Measurements from ENCODE around the gene MAD1L1. TPM values are rescaled to one million over a fixed set of nuclear protein-coding genes. Genes with fewer than 3 reads are reported as not detected.

MAD1L1 gene
- total RNA-seq (10 to 100 TPM; 43.6 to 47.3 TPM), polyA plus RNA-seq (185 TPM)

DNA sequence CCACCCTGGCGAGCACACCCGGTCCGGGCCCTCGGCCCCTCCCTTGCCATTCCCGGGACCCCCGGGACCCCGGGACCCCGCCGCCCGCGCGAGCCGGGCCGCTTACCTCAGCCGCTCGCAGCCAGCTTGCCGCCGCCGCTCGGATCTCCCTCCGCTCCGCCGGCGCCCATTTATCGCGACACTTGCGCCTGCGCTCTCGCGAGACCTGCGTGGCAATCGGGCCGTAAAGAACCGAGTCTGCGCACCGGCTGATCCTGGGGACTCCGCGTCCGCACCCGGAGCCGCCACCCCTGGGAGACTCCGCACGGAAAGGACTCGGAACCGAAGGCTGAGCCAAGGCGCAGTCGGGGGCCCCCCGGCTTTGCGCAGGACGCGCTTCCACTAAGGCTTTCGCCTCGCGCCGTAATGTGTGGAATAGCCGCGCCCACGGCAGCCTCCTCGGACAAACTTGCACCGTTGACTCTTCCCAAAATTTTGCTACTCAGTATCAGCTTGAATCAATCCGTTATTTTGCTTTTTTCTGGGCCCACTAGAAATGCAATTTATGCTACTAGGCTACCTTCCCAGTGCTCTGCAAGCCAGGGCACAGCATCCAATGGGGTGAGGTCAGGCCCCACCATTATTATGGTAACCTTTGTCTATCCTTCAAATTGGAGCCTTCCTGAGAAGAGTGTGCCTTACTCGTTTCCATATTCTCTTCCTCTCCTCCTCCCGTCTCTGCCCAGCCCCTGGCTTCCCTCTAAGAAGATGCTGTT is at the start of gene MAD1L1:
TSS of gene MAD1L1 (minus strand) at position 180 of the 755 bp plus-strand sequence. CDS start 2,812 bp downstream, outside the sequence.
- peak within 1 kb of the TSS; percentile 92 to 96 (median 94) for H3K4me3 Mint-ChIP-seq
- no peaks in the 10 kb centered on the region for H3K27me3 Mint-ChIP-seq
- H3K36me3 ChIP-seq (ENCODE audit: insufficient read depth, low read length), result peaks cover 9% of the 10 kb centered on the region
- no peaks in the 10 kb centered on the region for H3K27me3 ChIP-seq (ENCODE audit: insufficient read depth, low read length, poor library complexity, severe bottlenecking)
- DNase-seq, result peak; percentile 84 to 93 (median 86)
- H3K4me3 ChIP-seq (ENCODE audit: low read length), result peak within 1 kb of the TSS; percentile 97
- H3K9me3 Mint-ChIP-seq, result no peaks in the 10 kb centered on the region
- ChIA-PET POLR2A (interaction anchor here (1.0 to 1.1 kb wide), 2 partner anchors 8 to 121 kb away, joined by 3 to 4 read pairs; partner anchors contain the start of genes EIF3B, MRM2 and NUDT1), CTCF (interaction anchor here (1.1 to 2.1 kb wide), 2 partner anchors 8 to 9 kb away, joined by 3 to 9 read pairs; no protein-coding TSS in a partner anchor)
- H3K27ac Mint-ChIP-seq, result peak within 1 kb of the TSS; percentile 73 to 96 (median 84)
- H3K4me1 ChIP-seq (ENCODE audit: insufficient read depth, low read length), result peaks cover 28% of the 10 kb centered on the region
- H3K36me3 Mint-ChIP-seq, result peaks cover 0 to 45% (median 11%) of the 10 kb centered on the region in 3 donors
- peaks cover 32 to 49% (median 33%) of the 10 kb centered on the region in 3 donors for H3K4me1 Mint-ChIP-seq
- H3K27ac ChIP-seq (ENCODE audit: low read depth, low read length), result peak within 1 kb of the TSS; percentile 59
- no peaks in the 10 kb centered on the region for H3K9me3 ChIP-seq (ENCODE audit: low read length)

DNA sequence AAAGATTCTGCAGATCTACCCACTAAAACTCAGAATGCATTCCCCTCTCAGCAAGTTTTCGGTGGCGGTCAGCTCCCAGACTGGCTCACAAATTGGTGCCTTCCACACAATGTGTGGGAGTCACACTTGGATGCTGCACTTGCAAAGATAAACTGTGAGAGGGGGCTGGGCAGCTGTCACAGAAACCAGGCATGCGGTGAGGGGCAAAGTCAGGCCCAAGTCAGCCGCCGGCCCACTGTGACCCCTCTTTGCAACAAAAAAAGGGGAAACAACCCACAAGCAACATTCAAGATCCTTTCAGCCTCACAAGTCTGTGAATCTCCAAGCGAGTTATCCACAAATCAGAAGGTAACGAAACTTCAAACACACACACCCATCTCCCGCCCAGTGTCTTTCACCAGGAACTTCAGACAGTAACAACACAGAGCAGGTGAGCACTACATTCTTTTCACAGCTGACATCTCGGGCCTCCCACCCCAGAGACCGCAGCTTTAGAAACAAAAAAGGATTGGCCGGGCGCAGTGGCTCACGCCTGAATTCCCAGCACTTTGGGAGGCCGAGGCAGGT is 49.5 kb upstream of the MAD1L1 start:
- H3K27ac ChIP-seq (ENCODE audit: low read depth, low read length), result no peak overlapping the region
- Mint-ChIP-seq H3K27ac (peak overlapping the region in 2 of 8 donors; percentile 17 to 23), H3K4me1 (peaks cover 0 to 5% (median 0%) of the 10 kb centered on the region in 3 donors), H3K36me3 (peaks cover 0 to 1% (median 0%) of the 10 kb centered on the region in 3 donors), H3K27me3 (no peaks in the 10 kb centered on the region), H3K4me3 (no peak overlapping the region), H3K9me3 (no peaks in the 10 kb centered on the region)
- no peak for DNase-seq
- ChIA-PET POLR2A (no interaction called here), CTCF (no interaction called here)
- H3K4me3 ChIP-seq (ENCODE audit: low read length), result no peak overlapping the region
- no peaks in the 10 kb centered on the region for H3K36me3 ChIP-seq (ENCODE audit: insufficient read depth, low read length)
- no peaks in the 10 kb centered on the region for H3K9me3 ChIP-seq (ENCODE audit: low read length)
- no peaks in the 10 kb centered on the region for H3K4me1 ChIP-seq (ENCODE audit: insufficient read depth, low read length)
- H3K27me3 ChIP-seq (ENCODE audit: insufficient read depth, low read length, poor library complexity, severe bottlenecking), result no peaks in the 10 kb centered on the region

DNA sequence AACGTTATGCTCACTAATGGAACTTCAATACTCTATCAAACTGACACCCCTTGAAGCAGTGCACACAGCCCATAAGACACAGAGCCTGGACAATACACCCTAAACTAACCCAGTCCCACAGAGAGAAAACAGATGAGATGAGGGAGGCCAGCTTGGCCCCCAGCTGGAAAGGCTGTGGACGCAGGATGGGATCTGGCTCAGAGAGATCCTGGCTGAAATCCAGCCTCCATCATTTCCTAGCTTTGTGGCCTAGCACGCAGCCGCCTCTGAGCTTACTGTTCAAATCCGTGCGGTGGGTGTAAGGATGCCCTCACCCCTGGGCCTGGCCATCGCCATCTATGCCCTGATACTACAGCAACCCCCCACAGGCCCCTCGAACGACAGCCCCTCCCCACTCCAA is 48.8 kb upstream of the MAD1L1 start:
- ChIA-PET POLR2A (no interaction called here), CTCF (no interaction called here)
- Mint-ChIP-seq H3K9me3 (no peaks in the 10 kb centered on the region), H3K27ac (no peak overlapping the region), H3K4me3 (no peak overlapping the region), H3K4me1 (peaks cover 0 to 5% (median 0%) of the 10 kb centered on the region in 3 donors), H3K27me3 (no peaks in the 10 kb centered on the region), H3K36me3 (peaks cover 0 to 7% (median 0%) of the 10 kb centered on the region in 3 donors)
- Histone ChIP-seq H3K9me3 (ENCODE audit: low read length) (no peaks in the 10 kb centered on the region), H3K27me3 (ENCODE audit: insufficient read depth, low read length, poor library complexity, severe bottlenecking) (no peaks in the 10 kb centered on the region), H3K36me3 (ENCODE audit: insufficient read depth, low read length) (no peaks in the 10 kb centered on the region), H3K27ac (ENCODE audit: low read depth, low read length) (no peak overlapping the region), H3K4me3 (ENCODE audit: low read length) (no peak overlapping the region), H3K4me1 (ENCODE audit: insufficient read depth, low read length) (no peaks in the 10 kb centered on the region)
- DNase-seq, result no peak

DNA sequence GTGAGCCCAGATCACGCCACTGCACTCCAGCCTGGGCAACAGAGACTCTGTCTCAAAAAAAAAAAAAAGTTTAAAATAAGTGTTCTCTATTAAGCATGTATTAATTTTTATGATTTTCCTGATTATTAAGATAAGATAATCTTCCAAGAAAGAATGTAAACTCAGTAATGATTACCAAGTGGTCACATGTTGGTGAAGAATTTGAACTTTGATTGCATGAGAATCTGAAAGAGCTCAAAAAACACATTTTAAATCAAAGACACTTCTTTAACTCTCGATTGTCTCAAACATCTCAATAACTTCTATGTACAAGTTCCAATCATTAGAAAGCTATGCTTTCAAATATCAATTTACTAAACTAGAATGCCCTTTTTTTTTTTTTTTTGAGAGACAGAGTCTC is 47.7 kb upstream of the MAD1L1 start:
- Mint-ChIP-seq H3K36me3 (peaks cover 0 to 7% (median 0%) of the 10 kb centered on the region in 3 donors), H3K9me3 (no peaks in the 10 kb centered on the region), H3K27me3 (no peaks in the 10 kb centered on the region), H3K4me1 (peaks cover 0 to 5% (median 0%) of the 10 kb centered on the region in 3 donors), H3K4me3 (no peak overlapping the region), H3K27ac (no peak overlapping the region)
- H3K9me3 ChIP-seq (ENCODE audit: low read length), result no peaks in the 10 kb centered on the region
- no peak for DNase-seq
- ChIA-PET CTCF (no interaction called here), POLR2A (interaction anchor here (0.7 kb wide), 1 partner anchor 12 kb away, joined by 4 read pairs; no protein-coding TSS in a partner anchor)
- no peaks in the 10 kb centered on the region for H3K27me3 ChIP-seq (ENCODE audit: insufficient read depth, low read length, poor library complexity, severe bottlenecking)
- H3K36me3 ChIP-seq (ENCODE audit: insufficient read depth, low read length), result no peaks in the 10 kb centered on the region
- no peak overlapping the region for H3K27ac ChIP-seq (ENCODE audit: low read depth, low read length)
- no peaks in the 10 kb centered on the region for H3K4me1 ChIP-seq (ENCODE audit: insufficient read depth, low read length)
- no peak overlapping the region for H3K4me3 ChIP-seq (ENCODE audit: low read length)

DNA sequence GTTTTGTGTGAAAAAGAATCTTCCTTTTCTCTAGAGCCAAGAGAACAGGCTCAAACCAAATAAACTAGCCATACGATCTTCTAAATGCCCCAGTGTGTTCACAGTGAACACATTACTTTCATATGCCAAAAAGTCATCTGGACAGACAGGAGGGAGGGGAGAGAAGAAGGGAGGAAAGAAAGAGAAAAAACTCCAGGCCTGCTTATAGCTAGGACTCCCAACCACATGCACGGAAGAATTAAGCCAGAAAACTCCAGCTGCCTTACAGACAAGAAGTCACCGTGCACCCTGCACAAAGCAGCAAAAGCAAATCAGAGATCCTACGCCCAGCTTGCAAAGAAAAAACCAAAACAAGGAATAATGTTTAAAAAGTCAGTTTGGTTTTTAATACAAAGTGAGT is 47.2 kb upstream of the MAD1L1 start:
- Mint-ChIP-seq H3K4me3 (no peak overlapping the region), H3K4me1 (peaks cover 0 to 5% (median 0%) of the 10 kb centered on the region in 3 donors), H3K27ac (peak overlapping the region in 2 of 8 donors; percentile 38 to 69), H3K27me3 (no peaks in the 10 kb centered on the region), H3K36me3 (peaks cover 0 to 7% (median 0%) of the 10 kb centered on the region in 3 donors), H3K9me3 (no peaks in the 10 kb centered on the region)
- no peaks in the 10 kb centered on the region for H3K9me3 ChIP-seq (ENCODE audit: low read length)
- no peaks in the 10 kb centered on the region for H3K36me3 ChIP-seq (ENCODE audit: insufficient read depth, low read length)
- POLR2A ChIA-PET, result no interaction called here
- H3K4me3 ChIP-seq (ENCODE audit: low read length), result no peak overlapping the region
- no peaks in the 10 kb centered on the region for H3K27me3 ChIP-seq (ENCODE audit: insufficient read depth, low read length, poor library complexity, severe bottlenecking)
- no peak overlapping the region for H3K27ac ChIP-seq (ENCODE audit: low read depth, low read length)
- CTCF ChIA-PET, result no interaction called here
- DNase-seq, result no peak
- H3K4me1 ChIP-seq (ENCODE audit: insufficient read depth, low read length), result no peaks in the 10 kb centered on the region

DNA sequence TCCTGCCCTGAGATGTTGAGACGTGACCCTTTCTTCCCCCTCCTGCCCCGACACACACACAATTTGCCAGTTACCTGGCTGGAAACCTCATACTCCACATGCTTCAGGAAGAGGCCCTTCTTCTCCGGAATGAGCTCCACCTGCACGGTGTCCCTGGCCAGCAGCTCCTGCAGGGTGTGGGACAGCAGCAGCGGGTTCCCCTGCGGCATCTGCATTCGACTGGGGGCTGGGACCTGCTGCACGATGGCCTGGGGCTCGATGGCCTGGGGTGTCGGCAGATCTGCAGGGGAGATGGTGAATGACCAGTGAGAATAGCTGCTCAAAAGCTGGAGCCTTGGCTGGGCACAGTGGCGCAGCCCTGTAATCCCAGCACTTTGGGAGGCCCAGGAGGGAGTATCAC is 45.3 kb upstream of the MAD1L1 start:
- Mint-ChIP-seq H3K36me3 (peaks cover 0 to 14% (median 0%) of the 10 kb centered on the region in 3 donors), H3K4me3 (no peak overlapping the region), H3K9me3 (no peaks in the 10 kb centered on the region), H3K4me1 (peaks cover 0 to 5% (median 0%) of the 10 kb centered on the region in 3 donors), H3K27me3 (no peaks in the 10 kb centered on the region), H3K27ac (no peak overlapping the region)
- no peak overlapping the region for H3K4me3 ChIP-seq (ENCODE audit: low read length)
- no peaks in the 10 kb centered on the region for H3K4me1 ChIP-seq (ENCODE audit: insufficient read depth, low read length)
- H3K27ac ChIP-seq (ENCODE audit: low read depth, low read length), result no peak overlapping the region
- H3K36me3 ChIP-seq (ENCODE audit: insufficient read depth, low read length), result no peaks in the 10 kb centered on the region
- ChIA-PET CTCF (no interaction called here), POLR2A (no interaction called here)
- no peaks in the 10 kb centered on the region for H3K9me3 ChIP-seq (ENCODE audit: low read length)
- DNase-seq, result no peak
- H3K27me3 ChIP-seq (ENCODE audit: insufficient read depth, low read length, poor library complexity, severe bottlenecking), result no peaks in the 10 kb centered on the region

DNA sequence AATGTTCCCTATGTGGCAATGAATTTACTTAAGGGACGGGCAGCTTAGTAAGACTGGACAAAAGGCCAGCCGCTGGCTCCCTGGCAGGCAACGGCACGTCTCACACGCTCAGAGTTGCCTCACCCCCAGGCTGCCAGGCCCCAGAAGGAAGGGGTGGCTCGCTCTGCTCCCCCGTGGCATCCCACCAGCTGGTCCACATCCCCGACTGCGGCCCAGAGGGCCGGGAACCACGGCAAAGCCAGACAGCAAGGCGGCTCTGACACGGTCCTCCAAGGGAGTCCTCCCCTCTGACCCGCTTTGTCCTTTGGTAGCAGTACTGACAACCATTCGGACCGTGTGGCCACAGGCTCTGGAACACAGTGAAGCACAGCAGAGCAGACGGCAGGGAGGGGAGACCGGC is 43.4 kb upstream of the MAD1L1 start:
- H3K27me3 Mint-ChIP-seq, result no peaks in the 10 kb centered on the region
- Histone ChIP-seq H3K36me3 (ENCODE audit: insufficient read depth, low read length) (no peaks in the 10 kb centered on the region), H3K4me1 (ENCODE audit: insufficient read depth, low read length) (no peaks in the 10 kb centered on the region), H3K27me3 (ENCODE audit: insufficient read depth, low read length, poor library complexity, severe bottlenecking) (no peaks in the 10 kb centered on the region), H3K27ac (ENCODE audit: low read depth, low read length) (no peak overlapping the region), H3K9me3 (ENCODE audit: low read length) (no peaks in the 10 kb centered on the region), H3K4me3 (ENCODE audit: low read length) (no peak overlapping the region)
- H3K27ac Mint-ChIP-seq, result no peak overlapping the region
- no peak for DNase-seq
- H3K36me3 Mint-ChIP-seq, result peaks cover 0 to 19% (median 5%) of the 10 kb centered on the region in 3 donors
- H3K9me3 Mint-ChIP-seq, result no peaks in the 10 kb centered on the region
- H3K4me3 Mint-ChIP-seq, result no peak overlapping the region
- ChIA-PET POLR2A (no interaction called here), CTCF (no interaction called here)
- peaks cover 0 to 5% (median 0%) of the 10 kb centered on the region in 3 donors for H3K4me1 Mint-ChIP-seq

DNA sequence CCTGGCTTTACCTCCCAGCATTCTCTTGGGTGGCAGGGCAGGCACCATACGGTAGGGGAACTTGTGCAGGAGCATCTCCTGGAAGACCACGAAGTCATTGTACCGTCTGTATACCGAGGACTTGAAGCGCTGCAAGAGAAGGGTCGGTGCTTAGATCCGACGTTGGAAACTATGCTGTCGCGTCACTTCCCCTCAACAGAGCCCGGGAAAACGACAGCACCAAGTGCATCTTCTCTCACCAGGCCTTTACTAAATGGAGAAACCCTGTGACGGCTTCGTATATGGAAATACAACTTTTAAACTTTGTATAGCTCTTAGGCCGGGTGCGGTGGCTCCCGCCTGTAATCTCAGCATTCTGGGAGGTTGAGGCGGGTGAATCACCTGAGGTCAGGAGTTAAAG is 42.4 kb upstream of the MAD1L1 start:
- H3K4me3 Mint-ChIP-seq, result no peak overlapping the region
- H3K36me3 Mint-ChIP-seq, result peaks cover 0 to 20% (median 5%) of the 10 kb centered on the region in 3 donors
- peaks cover 0 to 5% (median 0%) of the 10 kb centered on the region in 3 donors for H3K4me1 Mint-ChIP-seq
- Histone ChIP-seq H3K27me3 (ENCODE audit: insufficient read depth, low read length, poor library complexity, severe bottlenecking) (no peaks in the 10 kb centered on the region), H3K27ac (ENCODE audit: low read depth, low read length) (no peak overlapping the region), H3K4me1 (ENCODE audit: insufficient read depth, low read length) (no peaks in the 10 kb centered on the region), H3K9me3 (ENCODE audit: low read length) (no peaks in the 10 kb centered on the region), H3K36me3 (ENCODE audit: insufficient read depth, low read length) (no peaks in the 10 kb centered on the region), H3K4me3 (ENCODE audit: low read length) (no peak overlapping the region)
- POLR2A ChIA-PET, result no interaction called here
- CTCF ChIA-PET, result no interaction called here
- H3K27ac Mint-ChIP-seq, result no peak overlapping the region
- DNase-seq, result no peak
- no peaks in the 10 kb centered on the region for H3K9me3 Mint-ChIP-seq
- no peaks in the 10 kb centered on the region for H3K27me3 Mint-ChIP-seq
